CD4-positive, alpha-beta T cell (primary cell): ENCODE data around the gene TCF4. TPM values are rescaled to one million over a fixed set of nuclear protein-coding genes. Genes with fewer than 3 reads are reported as not detected.

ENCODE experiments used
- ATAC-seq: fragments of 200-7000 bp; cut with Tn5 transposase; one replicate; pipeline ENCODE4 v1.10.0; 2022; ENCODE audit warnings: mild to moderate bottlenecking; ENCODE audit not compliant: poor library complexity
- CTCF ChIA-PET: fragments of 350-600 bp; sonication (Branson Sonifier 250); formaldehyde crosslinking; loops from one replicate; lab custom pipeline; 2021; ENCODE audit warnings: antibody characterized with exemption, inconsistent platforms; lab: Charles Lee
- POLR2A ChIA-PET: fragments of 350-600 bp; sonication (Branson Sonifier 250); formaldehyde crosslinking; loops from one replicate; lab custom pipeline; 2021; ENCODE audit warnings: antibody characterized with exemption, inconsistent platforms; lab: Charles Lee
- DNase-seq, 14 experiments: peaks; one replicate each; pipeline ENCODE4 v3.0.0-alpha.2; 2013 to 2020; ENCODE audit warnings: mixed read lengths in 2 of 14
- H3K27ac ChIP-seq, 2 donors: one replicate each; pipeline versions ENCODE4 v1.5.1 to v1.7.0; 2013; ENCODE audit warnings: low read length in 2 of 2, low read depth in 1 of 2, mild to moderate bottlenecking in 1 of 2
- H3K27me3 ChIP-seq, 2 experiments: 1 replicate in 1 of 2; 2 replicates in 1 of 2; pipeline versions ENCODE4 v1.6.1 to v1.7.0; 2013; ENCODE audit warnings: low read length in 2 of 2, control low read depth in 1 of 2, mild to moderate bottlenecking in 1 of 2, moderate library complexity in 1 of 2; ENCODE audit not compliant: insufficient read depth in 2 of 2, control insufficient read depth in 1 of 2
- H3K36me3 ChIP-seq: one replicate; pipeline ENCODE4 v1.6.1; 2013; ENCODE audit warnings: low read length, control low read depth; ENCODE audit not compliant: insufficient read depth
- H3K4me1 ChIP-seq: one replicate; pipeline ENCODE4 v1.6.1; 2013; ENCODE audit warnings: low read length, control low read depth; ENCODE audit not compliant: insufficient read depth
- H3K4me3 ChIP-seq: one replicate; pipeline ENCODE4 v1.5.1; 2013; ENCODE audit warnings: mild to moderate bottlenecking, low read length, moderate library complexity
- H3K9me3 ChIP-seq, 2 experiments: 1 replicate in 1 of 2; 2 replicates in 1 of 2; pipeline versions ENCODE4 v1.6.1 to v1.7.0; 2013; ENCODE audit warnings: low read length in 2 of 2, mild to moderate bottlenecking in 2 of 2, control low read depth in 1 of 2, moderate library complexity in 1 of 2; ENCODE audit not compliant: control insufficient read depth in 1 of 2, insufficient read depth in 1 of 2
- H3K27ac Mint-ChIP-seq: one replicate; pipeline ENCODE4 v1.8.0; 2020; ENCODE audit warnings: mixed read lengths
- H3K27me3 Mint-ChIP-seq: one replicate; pipeline ENCODE4 v1.8.0; 2021; ENCODE audit warnings: mixed read lengths
- H3K36me3 Mint-ChIP-seq: one replicate; pipeline ENCODE4 v1.8.0; 2021; ENCODE audit warnings: low read depth, mixed read lengths
- H3K4me1 Mint-ChIP-seq: one replicate; pipeline ENCODE4 v1.8.0; 2021; ENCODE audit warnings: low read depth, mixed read lengths
- H3K4me3 Mint-ChIP-seq: one replicate; pipeline ENCODE4 v1.8.0; 2020; ENCODE audit warnings: mild to moderate bottlenecking, mixed read lengths
- H3K9me3 Mint-ChIP-seq: one replicate; pipeline ENCODE4 v1.8.0; 2020; ENCODE audit warnings: mixed read lengths
- intact Hi-C, 2 experiments: fragments of 100-400 bp; cut with DNase I in 1 of 2; cut with micrococcal nuclease in 1 of 2; formaldehyde crosslinking; loops; one replicate each; pipeline versions ENCODE4 v1.15.1 to v1.9.0; 2023 to 2025; cut with DNase I, micrococcal nuclease
- total RNA-seq, 174 experiments: library from RNA in 2 of 174; stranded (reverse) in 2 of 174; gene quantifications; one replicate each; pipeline ENCODE4 v1.2.3 and lab custom pipeline; 2021 to 2026
- TF ChIP-seq, protein P1 (sequence below): fragments of 200-600 bp; IDR thresholded peaks from one replicate; pipeline ENCODE4 v1.8.0; 2022; ENCODE audit warnings: antibody characterized with exemption, mild to moderate bottlenecking

Gene TCF4
- total RNA-seq, 2 experiments from 2014 or later: 3.0 to 3.2 TPM

DNA sequence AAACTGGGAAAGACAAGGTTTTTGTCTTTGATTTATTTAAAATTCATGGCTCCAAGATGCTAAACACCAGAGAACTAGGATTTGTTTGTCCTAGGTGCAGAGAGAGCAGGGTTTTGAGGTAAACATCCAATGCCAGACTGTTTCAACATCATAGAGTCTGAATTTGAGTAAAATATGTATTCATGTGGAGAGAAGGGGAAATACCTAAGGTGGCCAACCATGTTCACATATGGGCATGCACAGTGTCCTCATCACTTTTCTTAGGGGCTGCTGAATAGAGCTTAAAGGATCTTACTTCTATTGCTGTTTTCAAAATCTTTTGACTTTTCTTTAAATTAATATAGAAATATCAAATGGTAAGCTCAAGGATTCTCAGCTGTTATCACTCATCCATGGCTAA, 341.7 kb downstream of the TCF4 start:
- TF ChIP-seq, protein P1, sequence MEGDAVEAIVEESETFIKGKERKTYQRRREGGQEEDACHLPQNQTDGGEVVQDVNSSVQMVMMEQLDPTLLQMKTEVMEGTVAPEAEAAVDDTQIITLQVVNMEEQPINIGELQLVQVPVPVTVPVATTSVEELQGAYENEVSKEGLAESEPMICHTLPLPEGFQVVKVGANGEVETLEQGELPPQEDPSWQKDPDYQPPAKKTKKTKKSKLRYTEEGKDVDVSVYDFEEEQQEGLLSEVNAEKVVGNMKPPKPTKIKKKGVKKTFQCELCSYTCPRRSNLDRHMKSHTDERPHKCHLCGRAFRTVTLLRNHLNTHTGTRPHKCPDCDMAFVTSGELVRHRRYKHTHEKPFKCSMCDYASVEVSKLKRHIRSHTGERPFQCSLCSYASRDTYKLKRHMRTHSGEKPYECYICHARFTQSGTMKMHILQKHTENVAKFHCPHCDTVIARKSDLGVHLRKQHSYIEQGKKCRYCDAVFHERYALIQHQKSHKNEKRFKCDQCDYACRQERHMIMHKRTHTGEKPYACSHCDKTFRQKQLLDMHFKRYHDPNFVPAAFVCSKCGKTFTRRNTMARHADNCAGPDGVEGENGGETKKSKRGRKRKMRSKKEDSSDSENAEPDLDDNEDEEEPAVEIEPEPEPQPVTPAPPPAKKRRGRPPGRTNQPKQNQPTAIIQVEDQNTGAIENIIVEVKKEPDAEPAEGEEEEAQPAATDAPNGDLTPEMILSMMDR: no peak
- H3K27me3 ChIP-seq: no peaks in the 10 kb centered on the region
- no peaks in the 10 kb centered on the region for H3K4me1 Mint-ChIP-seq
- H3K27me3 Mint-ChIP-seq: no peaks in the 10 kb centered on the region
- intact Hi-C loops: no loop called here
- DNase-seq: no peak
- no peaks in the 10 kb centered on the region for H3K4me1 ChIP-seq
- H3K9me3 ChIP-seq: no peaks in the 10 kb centered on the region
- ChIA-PET CTCF (no interaction called here), POLR2A (no interaction called here)
- H3K36me3 ChIP-seq: no peaks in the 10 kb centered on the region
- H3K4me3 Mint-ChIP-seq: no peak overlapping the region
- no peak overlapping the region for H3K27ac Mint-ChIP-seq
- no peak overlapping the region for H3K4me3 ChIP-seq
- no peak for ATAC-seq
- H3K36me3 Mint-ChIP-seq: no peaks in the 10 kb centered on the region
- no peak overlapping the region for H3K27ac ChIP-seq
- no peaks in the 10 kb centered on the region for H3K9me3 Mint-ChIP-seq

DNA sequence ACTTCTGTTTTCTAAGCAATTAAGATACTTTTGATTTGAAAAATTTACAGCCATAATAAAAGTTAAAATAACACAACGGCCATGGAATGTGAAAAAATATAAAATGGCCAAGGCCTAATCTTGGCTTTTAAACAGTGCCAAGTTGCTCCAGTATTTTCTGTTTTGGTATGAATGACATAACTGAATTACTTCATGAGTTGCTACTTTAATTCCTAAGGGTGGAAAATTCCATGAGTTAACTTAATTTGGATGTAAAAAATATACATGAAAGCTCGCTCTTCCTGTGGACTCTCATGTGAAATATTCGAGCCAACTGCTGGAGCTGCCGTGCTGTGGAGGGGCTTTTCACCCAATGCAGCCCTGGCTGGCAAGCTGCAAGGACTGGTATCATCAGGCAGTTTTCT, 342.8 kb downstream of the TCF4 start:
- Mint-ChIP-seq H3K27me3 (no peaks in the 10 kb centered on the region), H3K27ac (no peak overlapping the region), H3K4me3 (no peak overlapping the region), H3K9me3 (no peaks in the 10 kb centered on the region), H3K4me1 (no peaks in the 10 kb centered on the region), H3K36me3 (no peaks in the 10 kb centered on the region)
- TF ChIP-seq, protein P1: no peak
- no peak for ATAC-seq
- Histone ChIP-seq H3K4me3 (no peak overlapping the region), H3K9me3 (no peaks in the 10 kb centered on the region), H3K4me1 (no peaks in the 10 kb centered on the region), H3K27ac (no peak overlapping the region), H3K36me3 (no peaks in the 10 kb centered on the region), H3K27me3 (no peaks in the 10 kb centered on the region)
- intact Hi-C loops: no loop called here
- CTCF ChIA-PET: interaction anchor here (1.1 kb wide), 1 partner anchor 11 kb away, joined by 3 read pairs; no protein-coding TSS in a partner anchor
- no peak for DNase-seq
- POLR2A ChIA-PET: no interaction called here

DNA sequence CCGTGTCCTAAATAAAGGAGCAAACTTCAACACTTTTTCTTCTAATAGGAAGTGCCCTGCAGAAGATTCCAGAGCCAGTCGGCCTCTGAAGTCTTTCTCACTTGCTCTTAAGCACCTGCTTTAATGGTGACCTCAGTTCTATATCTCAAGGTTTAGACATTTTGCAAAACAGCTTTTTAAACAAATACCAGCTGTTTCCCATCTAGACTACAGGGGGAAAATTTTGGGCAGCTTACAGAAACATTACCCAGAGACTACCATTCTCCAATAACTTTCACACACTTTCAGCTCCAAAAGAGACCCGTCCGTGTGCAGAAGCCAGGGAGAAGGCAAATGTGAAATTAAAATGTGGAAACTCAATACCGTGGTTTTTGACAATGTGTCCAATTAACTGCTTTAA, 343.4 kb downstream of the TCF4 start:
- DNase-seq (no peak), ATAC-seq (no peak)
- ChIA-PET POLR2A (no interaction called here), CTCF (interaction anchor here (1.1 kb wide), 1 partner anchor 10 kb away, joined by 3 read pairs; no protein-coding TSS in a partner anchor)
- H3K27ac Mint-ChIP-seq: no peak overlapping the region
- no peaks in the 10 kb centered on the region for H3K27me3 Mint-ChIP-seq
- H3K4me3 ChIP-seq: no peak overlapping the region
- no peaks in the 10 kb centered on the region for H3K36me3 Mint-ChIP-seq
- intact Hi-C loops: no loop called here
- H3K27ac ChIP-seq: no peak overlapping the region
- H3K9me3 Mint-ChIP-seq: no peaks in the 10 kb centered on the region
- no peaks in the 10 kb centered on the region for H3K27me3 ChIP-seq
- TF ChIP-seq, protein P1: no peak
- no peaks in the 10 kb centered on the region for H3K4me1 Mint-ChIP-seq
- H3K4me3 Mint-ChIP-seq: no peak overlapping the region
- H3K36me3 ChIP-seq: no peaks in the 10 kb centered on the region
- H3K4me1 ChIP-seq: no peaks in the 10 kb centered on the region
- no peaks in the 10 kb centered on the region for H3K9me3 ChIP-seq
